Ovary (tissue), 3 donors: Measurements from ENCODE around the gene KCNJ12.
"Not testable (repeated sequence)": the region's sequence is repeated elsewhere in the genome, so short reads cannot be mapped to it uniquely, and the experiment has no call there.

Experiments used
- CTCF ChIP-seq, 3 donors: fragments of 450-650 bp in 2 of 3; fragments of 200-600 bp in 1 of 3; IDR thresholded peaks; one replicate each; pipeline versions ENCODE4 v1.5.1 to v1.8.0; 2016 to 2022; ENCODE audit warnings: antibody characterized with exemption in 3 of 3, mild to moderate bottlenecking in 1 of 3
- EP300 ChIP-seq: sonication (generic); formaldehyde crosslinking; IDR thresholded peaks from one replicate; pipeline ENCODE4 v1.6.1; 2017; ENCODE audit warnings: antibody characterized with exemption
- POLR2A ChIP-seq: fragments of 450-650 bp; IDR thresholded peaks from one replicate; pipeline ENCODE4 v1.6.1; 2017; ENCODE audit warnings: antibody characterized with exemption, mild to moderate bottlenecking, moderate library complexity
- donor health status: DM: no; HTN: no; CAD: no.

GRCh38 chr17:21407752-21408151, 31.6 kb downstream of the KCNJ12 start:
- TF ChIP-seq EP300; CTCF (IDR thresholded peaks at IDR 0.05); POLR2A: not testable (repeated sequence)
